IMR-90 (cell line): ENCODE results near the gene LZTFL1. TPM values are rescaled to one million over a fixed set of nuclear protein-coding genes. Genes with fewer than 3 reads are reported as not detected.

Experiments
- ATAC-seq: fragments of 200-7000 bp; cut with Tn5 transposase; 2 replicates; pipeline ENCODE4 v1.9.1; 2020; ENCODE audit warnings: low read depth, mild to moderate bottlenecking, moderate library complexity
- BruUV-seq: library from RNA; stranded (reverse); fragments of 400-500 nt; replicated peaks from 2 replicates; lab custom pipeline; 2021; lab: Mats Ljungman, UMichigan
- CTCF ChIA-PET: fragments of 300-600 bp; formaldehyde crosslinking; extraction: SDS; loops from one replicate; lab custom pipeline; 2021; ENCODE audit warnings: antibody characterized with exemption; lab: Yijun Ruan, JAX
- POLR2A ChIA-PET: fragments of 300-600 bp; sonication (Branson Sonifier 250); formaldehyde crosslinking; loops from one replicate; lab custom pipeline; 2022; ENCODE audit warnings: antibody characterized with exemption; ENCODE audit not compliant: unreplicated experiment; lab: Charles Lee
- DNase-seq: peaks from one replicate; pipeline ENCODE4 v3.0.0; 2013
- H2AFZ ChIP-seq: replicated peaks from 2 replicates; pipeline ENCODE3; 2013; ENCODE audit warnings: low read length, mild to moderate bottlenecking; ENCODE audit not compliant: poor library complexity
- H2AK5ac ChIP-seq: 2 replicates; pipeline ENCODE4 v1.6.1; 2013; ENCODE audit warnings: low read depth, low read length, inconsistent platforms
- H2AK9ac ChIP-seq: replicated peaks from 2 replicates; pipeline ENCODE3; 2013; ENCODE audit warnings: mild to moderate bottlenecking, low read depth, low read length, moderate library complexity; ENCODE audit not compliant: poor library complexity
- H2BK120ac ChIP-seq: 2 replicates; pipeline ENCODE4 v1.6.1; 2013; ENCODE audit warnings: low read depth, low read length, inconsistent platforms
- H2BK15ac ChIP-seq: 3 replicates; pipeline ENCODE4 v1.6.1; 2013; ENCODE audit warnings: low read depth, low read length, inconsistent platforms
- H2BK20ac ChIP-seq: 2 replicates; pipeline ENCODE4 v1.6.1; 2013; ENCODE audit warnings: low read depth, mild to moderate bottlenecking, inconsistent platforms, low read length, moderate library complexity
- H2BK5ac ChIP-seq: 2 replicates; pipeline ENCODE4 v1.6.1; 2013; ENCODE audit warnings: mild to moderate bottlenecking, low read depth, low read length, inconsistent platforms; ENCODE audit not compliant: poor library complexity, severe bottlenecking
- H3K14ac ChIP-seq: replicated peaks from 2 replicates; pipeline ENCODE4 v1.6.1; 2013; ENCODE audit warnings: low read depth, low read length, inconsistent platforms
- H3K18ac ChIP-seq: 2 replicates; pipeline ENCODE4 v1.6.1; 2013; ENCODE audit warnings: low read depth, low read length, control low read depth
- H3K23ac ChIP-seq: 2 replicates; pipeline ENCODE4 v1.6.1; 2013; ENCODE audit warnings: low read depth, low read length, inconsistent platforms
- H3K27ac ChIP-seq: 2 replicates; pipeline ENCODE4 v1.5.1; 2013; ENCODE audit warnings: mild to moderate bottlenecking, control low read depth, low read length; ENCODE audit not compliant: insufficient read depth
- H3K27me3 ChIP-seq: 2 replicates; pipeline ENCODE4 v1.6.1; 2013; ENCODE audit warnings: low read length; ENCODE audit not compliant: control insufficient read depth, insufficient read depth
- H3K36me3 ChIP-seq: 2 replicates; pipeline ENCODE4 v1.6.1; 2013; ENCODE audit warnings: low read length, mixed read lengths; ENCODE audit not compliant: control insufficient read depth, insufficient read depth
- H3K4ac ChIP-seq: 2 replicates; pipeline ENCODE4 v1.6.1; 2013; ENCODE audit warnings: low read depth, low read length, inconsistent platforms
- H3K4me1 ChIP-seq: 2 replicates; pipeline ENCODE4 v1.6.1; 2013; ENCODE audit warnings: low read length, mixed read lengths; ENCODE audit not compliant: control insufficient read depth, insufficient read depth
- H3K4me2 ChIP-seq: 2 replicates; pipeline ENCODE4 v1.6.1; 2013; ENCODE audit warnings: low read depth, mild to moderate bottlenecking, control low read depth, low read length, moderate library complexity
- H3K4me3 ChIP-seq: 2 replicates; pipeline ENCODE4 v1.5.1; 2013; ENCODE audit warnings: low read depth, mild to moderate bottlenecking, control low read depth, low read length, moderate library complexity; ENCODE audit not compliant: insufficient read depth
- H3K56ac ChIP-seq: 2 replicates; pipeline ENCODE4 v1.6.1; 2013; ENCODE audit warnings: low read length, inconsistent platforms; ENCODE audit not compliant: insufficient read depth; ENCODE audit errors: extremely low read depth
- H3K79me1 ChIP-seq, 2 experiments: 2 replicates each; pipeline ENCODE4 v1.6.1; 2013; ENCODE audit warnings: low read length in 2 of 2, inconsistent platforms in 1 of 2, low read depth in 1 of 2
- H3K9ac ChIP-seq: 2 replicates; pipeline ENCODE4 v1.6.1; 2013; ENCODE audit warnings: low read depth, low read length, control low read depth
- H3K9me1 ChIP-seq: 2 replicates; pipeline ENCODE4 v1.6.1; 2013; ENCODE audit warnings: low read length, inconsistent platforms; ENCODE audit not compliant: insufficient read depth
- H3K9me3 ChIP-seq: 2 replicates; pipeline ENCODE4 v1.6.1; 2013; ENCODE audit warnings: low read length; ENCODE audit not compliant: control insufficient read depth, insufficient read depth
- H4K20me1 ChIP-seq: 2 replicates; pipeline ENCODE4 v1.6.1; 2013; ENCODE audit warnings: low read length, inconsistent platforms; ENCODE audit not compliant: insufficient read depth
- H4K5ac ChIP-seq: 2 replicates; pipeline ENCODE4 v1.6.1; 2013; ENCODE audit warnings: mild to moderate bottlenecking, low read depth, low read length, control low read depth
- H4K8ac ChIP-seq, 2 experiments: 2 replicates each; pipeline ENCODE4 v1.6.1; 2013; ENCODE audit warnings: low read depth in 2 of 2, low read length in 2 of 2, control low read depth in 1 of 2, inconsistent platforms in 1 of 2
- H4K91ac ChIP-seq: 2 replicates; pipeline ENCODE4 v1.6.1; 2013; ENCODE audit warnings: low read depth, low read length, inconsistent platforms; ENCODE audit not compliant: insufficient read depth
- BHLHE40 ChIP-seq: fragments of 150-350 bp; IDR thresholded peaks from 2 replicates; pipeline ENCODE4 v1.6.1; 2016; ENCODE audit warnings: mild to moderate bottlenecking, low read depth, low read length
- CEBPB ChIP-seq: IDR thresholded peaks from 2 replicates; pipeline ENCODE4 v1.6.1; 2012; ENCODE audit warnings: low read depth, low read length, improper control_type of control experiment
- CHD1 ChIP-seq: IDR thresholded peaks from 2 replicates; pipeline ENCODE4 v1.6.1; 2012; ENCODE audit warnings: low read depth, low read length, improper control_type of control experiment
- FOS ChIP-seq: fragments of 150-350 bp; IDR thresholded peaks from 2 replicates; pipeline ENCODE4 v1.6.1; 2016; ENCODE audit warnings: low read depth, low read length
- MAZ ChIP-seq: IDR thresholded peaks from 2 replicates; pipeline ENCODE4 v1.6.1; 2012; ENCODE audit warnings: low read depth, mild to moderate bottlenecking, low read length, improper control_type of control experiment, moderate library complexity, borderline replicate concordance
- MXI1 ChIP-seq: IDR thresholded peaks from 2 replicates; pipeline ENCODE4 v1.6.1; 2012; ENCODE audit warnings: low read depth, mild to moderate bottlenecking, low read length, moderate library complexity, borderline replicate concordance
- NFE2L2 ChIP-seq: fragments of 150-350 bp; IDR thresholded peaks from 2 replicates; pipeline ENCODE4 v1.6.1; 2016; ENCODE audit warnings: low read depth, mild to moderate bottlenecking, low read length
- POLR2A ChIP-seq: IDR thresholded peaks from 2 replicates; pipeline ENCODE4 v1.6.1; 2012; ENCODE audit warnings: mild to moderate bottlenecking, low read depth, low read length
- RAD21 ChIP-seq: IDR thresholded peaks from 2 replicates; pipeline ENCODE4 v1.6.1; 2012; ENCODE audit warnings: low read length, improper control_type of control experiment
- RFX5 ChIP-seq: IDR thresholded peaks from 2 replicates; pipeline ENCODE4 v1.8.0; 2012; ENCODE audit warnings: low read depth, mild to moderate bottlenecking, low read length, moderate library complexity
- SMC3 ChIP-seq: fragments of 150-350 bp; IDR thresholded peaks from 2 replicates; pipeline ENCODE4 v1.6.1; 2016; ENCODE audit warnings: low read depth, mild to moderate bottlenecking, antibody characterized with exemption, low read length, moderate library complexity
- WGBS, 2 experiments: methylation state at CpG; one replicate each; pipeline versions ENCODE4 v1.1.5 to v1.1.7; 2013; ENCODE audit warnings: missing lambda C conversion rate in 2 of 2; ENCODE audit not compliant: insufficient read length in 1 of 2; ENCODE audit errors: extremely low coverage in 2 of 2; 5-methylcytosine and 5-hydroxymethylcytosine counted together
- dilution Hi-C: fragments of 300-500 bp; cut with HindIII; formaldehyde crosslinking; loops from one replicate; pipeline ENCODE4 v1.14.3; 2018; ENCODE audit warnings: low sequenced_read_pairs; ENCODE audit not compliant: unreplicated experiment
- in situ Hi-C: fragments of 300-500 bp; cut with MboI; formaldehyde crosslinking; loops from 3 replicates; pipeline ENCODE4 v1.14.3; 2019; ENCODE audit warnings: low sequenced_read_pairs, inconsistent platforms, mixed read lengths
- intact Hi-C: fragments of 100-400 bp; cut with micrococcal nuclease; formaldehyde crosslinking; loops from 2 replicates; pipeline ENCODE4 v1.10.0; 2022
- polyA plus RNA-seq, 3 experiments: library from polyadenylated mRNA; depleted of rRNA; stranded (reverse); fragments of >200 nt; gene quantifications; 2 replicates each; pipeline ENCODE4 v1.2.3, GENCODE V29; 2012; ENCODE audit warnings: low replicate concordance in 1 of 3
- total RNA-seq: library from RNA; depleted of rRNA; stranded (reverse); fragments of >200 nt; gene quantifications from 2 replicates; pipeline ENCODE4 v1.2.3, GENCODE V29; 2012
- TF ChIP-seq, protein P1 (sequence below): fragments of 150-350 bp; IDR thresholded peaks from 2 replicates; pipeline ENCODE4 v1.6.1; 2016; ENCODE audit warnings: low read depth, mild to moderate bottlenecking, low read length, moderate library complexity, borderline replicate concordance
- TF ChIP-seq, protein P2 (sequence below): conservative IDR thresholded peaks from 2 replicates; pipeline ENCODE4 v1.5.1; 2012; ENCODE audit warnings: mild to moderate bottlenecking, low read depth, low read length, improper control_type of control experiment
- TF ChIP-seq, protein P3 (sequence below): fragments of 150-350 bp; IDR thresholded peaks from 2 replicates; pipeline ENCODE4 v1.6.1; 2017; ENCODE audit warnings: mild to moderate bottlenecking, antibody characterized with exemption, low read length, low read depth

Gene LZTFL1
- total and polyA plus RNA-seq, 2 of the 4 experiments (the other 2 are of a cell fraction), result 10.3 to 10.4 TPM

DNA sequence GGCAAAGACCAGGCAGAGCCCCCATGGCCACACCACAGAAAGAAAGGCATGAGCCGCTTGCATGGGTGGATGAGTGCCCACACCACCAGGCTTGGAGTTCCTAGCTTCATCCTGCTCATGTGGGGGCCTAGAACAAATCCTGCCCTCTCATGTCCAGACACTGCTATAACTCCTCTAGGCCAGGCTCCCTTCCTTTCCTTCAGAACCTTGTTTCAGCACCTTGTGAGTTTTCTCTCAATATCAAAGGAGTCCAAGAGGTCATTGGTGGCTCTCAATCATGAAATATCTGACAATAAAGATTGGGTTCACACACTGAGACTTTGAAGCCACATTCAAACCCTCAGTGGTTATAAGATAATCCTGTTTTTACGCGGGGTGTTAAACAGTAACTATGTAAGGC lies 58.3 kb downstream of the LZTFL1 start:
- in situ Hi-C loops (no loop called here), intact Hi-C loops (no loop called here), dilution Hi-C loops (no loop called here)
- POLR2A ChIA-PET, result no interaction called here
- Histone ChIP-seq H3K18ac (no peak overlapping the region), H3K79me1 (no peaks in the 10 kb centered on the region), H3K4ac (no peak overlapping the region), H3K27ac (no peak overlapping the region), H2AK9ac (no peak overlapping the region), H4K91ac (no peak overlapping the region), H3K23ac (no peak overlapping the region), H3K56ac (no peak overlapping the region), H3K9ac (no peak overlapping the region), H2AFZ (no peak overlapping the region), H3K4me3 (no peak overlapping the region), H3K4me2 (no peak overlapping the region), H2BK5ac (no peak overlapping the region), H4K8ac (no peak overlapping the region), H3K4me1 (no peaks in the 10 kb centered on the region), H4K5ac (no peak overlapping the region), H4K20me1 (no peaks in the 10 kb centered on the region), H3K14ac (no peak overlapping the region), H2BK120ac (no peak overlapping the region), H2AK5ac (no peak overlapping the region), H3K9me1 (peaks cover 2% of the 10 kb centered on the region; the same call in 1 of the 2 replicates), H2BK15ac (no peak overlapping the region), H3K36me3 (no peaks in the 10 kb centered on the region), H3K9me3 (peaks cover 7% of the 10 kb centered on the region), H3K27me3 (peaks cover 66% of the 10 kb centered on the region), H2BK20ac (no peak overlapping the region)
- CTCF ChIA-PET, result no interaction called here
- DNase-seq (no peak), ATAC-seq (no peak)
- no peak for TF ChIP-seq MXI1
- no peak for TF ChIP-seq CEBPB
- no peak for TF ChIP-seq MAZ
- no peak for TF ChIP-seq RFX5
- TF ChIP-seq FOS, result no peak
- TF ChIP-seq POLR2A, result no peak
- no peak for TF ChIP-seq RAD21
- TF ChIP-seq, protein P1, sequence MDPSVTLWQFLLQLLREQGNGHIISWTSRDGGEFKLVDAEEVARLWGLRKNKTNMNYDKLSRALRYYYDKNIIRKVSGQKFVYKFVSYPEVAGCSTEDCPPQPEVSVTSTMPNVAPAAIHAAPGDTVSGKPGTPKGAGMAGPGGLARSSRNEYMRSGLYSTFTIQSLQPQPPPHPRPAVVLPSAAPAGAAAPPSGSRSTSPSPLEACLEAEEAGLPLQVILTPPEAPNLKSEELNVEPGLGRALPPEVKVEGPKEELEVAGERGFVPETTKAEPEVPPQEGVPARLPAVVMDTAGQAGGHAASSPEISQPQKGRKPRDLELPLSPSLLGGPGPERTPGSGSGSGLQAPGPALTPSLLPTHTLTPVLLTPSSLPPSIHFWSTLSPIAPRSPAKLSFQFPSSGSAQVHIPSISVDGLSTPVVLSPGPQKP, result no peak
- TF ChIP-seq NFE2L2, result no peak
- no peak for TF ChIP-seq SMC3
- TF ChIP-seq CHD1, result no peak
- TF ChIP-seq BHLHE40, result no peak
- TF ChIP-seq, protein P2, sequence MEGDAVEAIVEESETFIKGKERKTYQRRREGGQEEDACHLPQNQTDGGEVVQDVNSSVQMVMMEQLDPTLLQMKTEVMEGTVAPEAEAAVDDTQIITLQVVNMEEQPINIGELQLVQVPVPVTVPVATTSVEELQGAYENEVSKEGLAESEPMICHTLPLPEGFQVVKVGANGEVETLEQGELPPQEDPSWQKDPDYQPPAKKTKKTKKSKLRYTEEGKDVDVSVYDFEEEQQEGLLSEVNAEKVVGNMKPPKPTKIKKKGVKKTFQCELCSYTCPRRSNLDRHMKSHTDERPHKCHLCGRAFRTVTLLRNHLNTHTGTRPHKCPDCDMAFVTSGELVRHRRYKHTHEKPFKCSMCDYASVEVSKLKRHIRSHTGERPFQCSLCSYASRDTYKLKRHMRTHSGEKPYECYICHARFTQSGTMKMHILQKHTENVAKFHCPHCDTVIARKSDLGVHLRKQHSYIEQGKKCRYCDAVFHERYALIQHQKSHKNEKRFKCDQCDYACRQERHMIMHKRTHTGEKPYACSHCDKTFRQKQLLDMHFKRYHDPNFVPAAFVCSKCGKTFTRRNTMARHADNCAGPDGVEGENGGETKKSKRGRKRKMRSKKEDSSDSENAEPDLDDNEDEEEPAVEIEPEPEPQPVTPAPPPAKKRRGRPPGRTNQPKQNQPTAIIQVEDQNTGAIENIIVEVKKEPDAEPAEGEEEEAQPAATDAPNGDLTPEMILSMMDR, result no peak
- TF ChIP-seq, protein P3, sequence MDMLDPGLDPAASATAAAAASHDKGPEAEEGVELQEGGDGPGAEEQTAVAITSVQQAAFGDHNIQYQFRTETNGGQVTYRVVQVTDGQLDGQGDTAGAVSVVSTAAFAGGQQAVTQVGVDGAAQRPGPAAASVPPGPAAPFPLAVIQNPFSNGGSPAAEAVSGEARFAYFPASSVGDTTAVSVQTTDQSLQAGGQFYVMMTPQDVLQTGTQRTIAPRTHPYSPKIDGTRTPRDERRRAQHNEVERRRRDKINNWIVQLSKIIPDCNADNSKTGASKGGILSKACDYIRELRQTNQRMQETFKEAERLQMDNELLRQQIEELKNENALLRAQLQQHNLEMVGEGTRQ, result no peak
- 76% methylated on average over 3 of the region's 3 CpGs; no CpG with 5 or more reads in 1 of the 2 experiments for WGBS, 2 experiments
- BruUV-seq, result no TSS peak
